PC-3 (cell line): ENCODE measurements around the gene PRR15. TPM values are rescaled to one million over a fixed set of nuclear protein-coding genes. Genes with fewer than 3 reads are reported as not detected.

Source experiments
- ATAC-seq: fragments of 200-7000 bp; cut with Tn5 transposase; 2 replicates; pipeline ENCODE4 v1.9.1; 2020; ENCODE audit warnings: mild to moderate bottlenecking, moderate library complexity
- BruUV-seq: library from RNA; stranded (reverse); fragments of 400-500 nt; replicated peaks from 2 replicates; lab custom pipeline; 2021; lab: Mats Ljungman, UMichigan
- CTCF ChIA-PET: fragments of 300-600 bp; sonication (Branson Sonifier 250); formaldehyde crosslinking; loops from one replicate; lab custom pipeline; 2022; ENCODE audit warnings: antibody characterized with exemption; lab: Charles Lee
- POLR2A ChIA-PET: fragments of 300-600 bp; sonication (Branson Sonifier 250); formaldehyde crosslinking; loops from one replicate; lab custom pipeline; 2022; ENCODE audit warnings: antibody characterized with exemption; ENCODE audit not compliant: unreplicated experiment; lab: Charles Lee
- DNase-seq: peaks from one replicate; pipeline ENCODE4 v3.0.0-alpha.2; 2015
- H2AFZ ChIP-seq: fragments of 300-600 bp; sonication (generic); 2 replicates; pipeline ENCODE4 v1.6.0; 2016; ENCODE audit warnings: antibody characterized with exemption, low read length
- H3F3A ChIP-seq: fragments of 300-600 bp; sonication (generic); one replicate; pipeline ENCODE4 v1.6.0; 2017; ENCODE audit warnings: antibody characterized with exemption, low read length, control low read depth, mild to moderate bottlenecking; ENCODE audit not compliant: unreplicated experiment
- H3K27ac ChIP-seq: fragments of 300-600 bp; sonication (generic); 2 replicates; pipeline ENCODE4 v1.5.1; 2016; ENCODE audit warnings: mild to moderate bottlenecking, low read length
- H3K27me3 ChIP-seq: fragments of 300-600 bp; sonication (generic); 2 replicates; pipeline ENCODE4 v1.6.1; 2016; ENCODE audit warnings: low read length, mixed read lengths
- H3K36me3 ChIP-seq: fragments of 300-600 bp; sonication (generic); 2 replicates; pipeline ENCODE4 v1.6.1; 2016; ENCODE audit warnings: low read depth, mixed run types, low read length, mixed read lengths
- H3K4me1 ChIP-seq: fragments of 300-600 bp; sonication (generic); 2 replicates; pipeline ENCODE4 v1.5.1; 2016; ENCODE audit warnings: low read length; ENCODE audit not compliant: insufficient read depth
- H3K4me2 ChIP-seq: fragments of 300-600 bp; sonication (generic); 2 replicates; pipeline ENCODE4 v1.6.0; 2016; ENCODE audit warnings: low read length
- H3K4me3 ChIP-seq: fragments of 300-600 bp; sonication (generic); 2 replicates; pipeline ENCODE4 v1.5.1; 2016; ENCODE audit warnings: mild to moderate bottlenecking, low read length, mixed read lengths
- H3K79me2 ChIP-seq: fragments of 300-600 bp; sonication (generic); 2 replicates; pipeline ENCODE4 v1.6.1; 2017; ENCODE audit warnings: low read length, mixed read lengths
- H3K9ac ChIP-seq: fragments of 300-600 bp; sonication (generic); 2 replicates; pipeline ENCODE4 v1.6.0; 2016; ENCODE audit warnings: mild to moderate bottlenecking, low read length
- H3K9me2 ChIP-seq: fragments of 300-600 bp; sonication (generic); replicated peaks from 2 replicates; pipeline ENCODE4 v1.6.1; 2016; ENCODE audit warnings: mixed run types, low read length, mixed read lengths
- H3K9me3 ChIP-seq: fragments of 300-600 bp; sonication (generic); 2 replicates; pipeline ENCODE4 v1.6.1; 2016; ENCODE audit warnings: low read length, mixed read lengths
- H4K20me1 ChIP-seq: fragments of 300-600 bp; sonication (generic); 2 replicates; pipeline ENCODE4 v1.6.1; 2016; ENCODE audit warnings: low read length, mixed read lengths
- EZH2 ChIP-seq: fragments of 300-600 bp; sonication (generic); IDR thresholded peaks from one replicate; pipeline ENCODE4 v1.6.1; 2017; ENCODE audit warnings: antibody characterized with exemption, mild to moderate bottlenecking, low read length; ENCODE audit not compliant: unreplicated experiment
- EZH2phosphoT487 ChIP-seq: fragments of 300-600 bp; sonication (generic); IDR thresholded peaks from 2 replicates; pipeline ENCODE4 v1.6.1; 2018; ENCODE audit warnings: mild to moderate bottlenecking, antibody characterized with exemption, low read length, borderline replicate concordance
- intact Hi-C: fragments of 100-400 bp; cut with micrococcal nuclease; formaldehyde crosslinking; loops from 2 replicates; pipeline ENCODE4 v1.9.0; 2023
- total RNA-seq: library from RNA; depleted of rRNA; stranded (reverse); fragments of >200 nt; gene quantifications from 2 replicates; pipeline ENCODE4 v1.2.3, GENCODE V29; 2014
- TF ChIP-seq, protein P1 (sequence below): fragments of 300-600 bp; sonication (generic); conservative IDR thresholded peaks from 2 replicates; pipeline ENCODE4 v1.5.1; 2017; ENCODE audit warnings: antibody characterized with exemption, low read depth, mild to moderate bottlenecking, low read length

PRR15 gene
- total RNA-seq, 1 experiment from 2014 or later = 23.4 TPM

GRCh38 chr7:29556405-29557195, 7.0 kb upstream of the PRR15 start:
- no TSS peak for BruUV-seq
- H4K20me1 ChIP-seq = no peaks in the 10 kb centered on the region
- H3K4me1 ChIP-seq = no peaks in the 10 kb centered on the region
- no peaks in the 10 kb centered on the region for H3F3A ChIP-seq
- DNase-seq = peak; percentile 18
- no peaks in the 10 kb centered on the region for H3K27me3 ChIP-seq
- H3K79me2 ChIP-seq = no peaks in the 10 kb centered on the region
- no peaks in the 10 kb centered on the region for H3K9me2 ChIP-seq
- no peak; the same call in 1 of the 2 replicates for ATAC-seq
- no peak overlapping the region for H2AFZ ChIP-seq
- POLR2A ChIA-PET = no interaction called here
- H3K4me2 ChIP-seq = no peak overlapping the region
- no peak overlapping the region for H3K4me3 ChIP-seq
- no peak overlapping the region for H3K27ac ChIP-seq
- intact Hi-C loops = no loop called here
- H3K9ac ChIP-seq = no peak overlapping the region
- no peaks in the 10 kb centered on the region for H3K36me3 ChIP-seq
- no peaks in the 10 kb centered on the region for H3K9me3 ChIP-seq
- CTCF ChIA-PET = no interaction called here
- no peak for TF ChIP-seq EZH2phosphoT487
- TF ChIP-seq, protein P1, sequence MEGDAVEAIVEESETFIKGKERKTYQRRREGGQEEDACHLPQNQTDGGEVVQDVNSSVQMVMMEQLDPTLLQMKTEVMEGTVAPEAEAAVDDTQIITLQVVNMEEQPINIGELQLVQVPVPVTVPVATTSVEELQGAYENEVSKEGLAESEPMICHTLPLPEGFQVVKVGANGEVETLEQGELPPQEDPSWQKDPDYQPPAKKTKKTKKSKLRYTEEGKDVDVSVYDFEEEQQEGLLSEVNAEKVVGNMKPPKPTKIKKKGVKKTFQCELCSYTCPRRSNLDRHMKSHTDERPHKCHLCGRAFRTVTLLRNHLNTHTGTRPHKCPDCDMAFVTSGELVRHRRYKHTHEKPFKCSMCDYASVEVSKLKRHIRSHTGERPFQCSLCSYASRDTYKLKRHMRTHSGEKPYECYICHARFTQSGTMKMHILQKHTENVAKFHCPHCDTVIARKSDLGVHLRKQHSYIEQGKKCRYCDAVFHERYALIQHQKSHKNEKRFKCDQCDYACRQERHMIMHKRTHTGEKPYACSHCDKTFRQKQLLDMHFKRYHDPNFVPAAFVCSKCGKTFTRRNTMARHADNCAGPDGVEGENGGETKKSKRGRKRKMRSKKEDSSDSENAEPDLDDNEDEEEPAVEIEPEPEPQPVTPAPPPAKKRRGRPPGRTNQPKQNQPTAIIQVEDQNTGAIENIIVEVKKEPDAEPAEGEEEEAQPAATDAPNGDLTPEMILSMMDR = peak; percentile 61

DNA sequence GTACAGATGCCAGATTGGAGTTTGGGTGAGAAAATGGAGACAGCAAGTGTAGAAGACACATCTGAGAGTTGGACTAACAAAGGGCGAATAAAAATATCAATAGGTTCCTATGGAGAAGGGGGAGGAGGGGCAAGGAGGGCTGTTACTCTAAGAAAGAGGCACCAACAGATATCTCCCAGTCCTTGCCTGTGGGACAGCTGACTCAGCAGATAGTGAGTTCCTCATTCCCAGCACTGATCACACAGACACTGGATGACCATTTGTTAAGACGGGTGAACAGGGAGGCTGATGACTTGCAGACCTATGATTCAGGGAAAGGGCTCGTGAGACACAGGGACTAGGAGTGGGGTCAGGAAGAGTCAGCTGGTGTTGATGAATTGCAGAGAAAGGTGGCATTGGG, 5.7 kb upstream of the PRR15 start:
- Histone ChIP-seq H3K9me2 (no peaks in the 10 kb centered on the region), H3K9me3 (no peaks in the 10 kb centered on the region), H3K27ac (no peak overlapping the region), H3K9ac (no peak overlapping the region), H3K36me3 (no peaks in the 10 kb centered on the region), H3K4me3 (no peak overlapping the region), H3K4me2 (no peak overlapping the region), H2AFZ (no peak overlapping the region), H3K79me2 (peaks cover 4% of the 10 kb centered on the region; the same call in 1 of the 2 replicates), H3K27me3 (no peaks in the 10 kb centered on the region), H3K4me1 (0 out of 2 replicates have a peak, but pooled peaks cover 4% of the 10 kb centered on the region), H4K20me1 (no peaks in the 10 kb centered on the region), H3F3A (no peaks in the 10 kb centered on the region)
- ATAC-seq = no peak
- no peak for DNase-seq
- TF ChIP-seq, protein P1 = no peak
- TF ChIP-seq EZH2 (no peak), EZH2phosphoT487 (no peak)
- CTCF ChIA-PET = no interaction called here
- intact Hi-C loops = no loop called here
- POLR2A ChIA-PET = no interaction called here
- no TSS peak for BruUV-seq

DNA sequence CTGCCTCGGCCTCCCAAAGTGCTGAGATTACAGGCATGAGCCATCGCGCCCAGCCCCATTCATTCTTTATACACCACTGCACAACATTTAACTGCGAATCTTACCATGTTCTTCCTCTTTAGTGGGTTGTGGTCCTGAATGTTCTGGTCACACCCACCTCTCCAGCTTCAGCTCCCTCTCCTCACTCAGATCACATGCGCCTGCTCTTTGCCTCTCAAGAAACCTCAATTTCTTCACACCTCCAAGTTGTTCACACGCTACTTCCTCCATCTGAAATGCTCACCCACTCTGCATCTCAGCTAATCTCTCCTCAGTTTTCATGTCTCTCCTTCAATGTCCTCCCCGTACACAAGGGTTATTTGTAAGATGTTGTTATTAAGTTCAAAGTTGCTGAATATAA, 2.4 kb upstream of the PRR15 start:
- H3K4me3 ChIP-seq = no peak overlapping the region
- H3K27ac ChIP-seq = no peak overlapping the region
- no peaks in the 10 kb centered on the region for H3F3A ChIP-seq
- H4K20me1 ChIP-seq = no peaks in the 10 kb centered on the region
- H3K79me2 ChIP-seq = peaks cover 17% of the 10 kb centered on the region
- ChIA-PET CTCF (interaction anchor here (0.5 kb wide), 1 partner anchor 49 kb away, joined by 3 read pairs; no protein-coding TSS in a partner anchor), POLR2A (no interaction called here)
- TF ChIP-seq, protein P1 = no peak
- TF ChIP-seq EZH2 (no peak), EZH2phosphoT487 (no peak)
- no peaks in the 10 kb centered on the region for H3K9me3 ChIP-seq
- no peaks in the 10 kb centered on the region for H3K9me2 ChIP-seq
- no peaks in the 10 kb centered on the region for H3K27me3 ChIP-seq
- DNase-seq (no peak), ATAC-seq (no peak)
- H3K9ac ChIP-seq = no peak overlapping the region
- peaks cover 11% of the 10 kb centered on the region; the same call in 1 of the 2 replicates for H3K4me1 ChIP-seq
- H3K36me3 ChIP-seq = no peaks in the 10 kb centered on the region
- intact Hi-C loops = loop anchor here (5.0 to 10.0 kb wide), 4 partner anchors 154 to 446 kb away; no protein-coding TSS in a partner anchor
- no TSS peak for BruUV-seq
- no peak overlapping the region for H3K4me2 ChIP-seq
- no peak overlapping the region for H2AFZ ChIP-seq
